Epithelial cell of proximal tubule (primary cell): Measurements from ENCODE around the gene CPVL. TPM values are rescaled to one million over a fixed set of nuclear protein-coding genes. Genes with fewer than 3 reads are reported as not detected.

ENCODE experiments used
- DNase-seq: peaks from one replicate; pipeline ENCODE4 v3.0.0-alpha.2; 2011; ENCODE audit warnings: low read depth
- H3K4me3 ChIP-seq: 2 replicates; pipeline ENCODE4 v1.5.1; 2011; ENCODE audit warnings: low read depth, mild to moderate bottlenecking, low read length
- CTCF ChIP-seq: conservative IDR thresholded peaks from 2 replicates; pipeline ENCODE4 v1.5.1; 2012; ENCODE audit warnings: low read depth, mild to moderate bottlenecking, low read length
- total RNA-seq: library from RNA; depleted of rRNA; stranded (reverse); fragments of >200 nt; gene quantifications from 2 replicates; pipeline ENCODE4 v1.2.3, GENCODE V29; 2015

The CPVL gene
- total RNA-seq, 1 donor from 2014 or later = 12.0 TPM

GRCh38 chr7:28993371-28993770, 153.0 kb downstream of the CPVL start:
- DNase-seq = no peak
- no peak overlapping the region for H3K4me3 ChIP-seq
- no peak for TF ChIP-seq CTCF

- DNase-seq = no peak
- TF ChIP-seq CTCF = no peak
- no peak overlapping the region for H3K4me3 ChIP-seq
Observed at GRCh38 chr7:28992798-28993197, 153.5 kb downstream of the CPVL start.

- no peak for TF ChIP-seq CTCF
- DNase-seq = no peak
Observed at GRCh38 chr7:28990200-28990960, 156.0 kb downstream of the CPVL start.

GRCh38 chr7:28989211-28989980, 156.9 kb downstream of the CPVL start:
- no peak for TF ChIP-seq CTCF
- H3K4me3 ChIP-seq = no peak overlapping the region
- no peak for DNase-seq

More at GRCh38 chr7:28990200-28990960, 156.0 kb downstream of the CPVL start:
- H3K4me3 ChIP-seq = no peak overlapping the region

GRCh38 chr7:28988810-28989209, 157.5 kb downstream of the CPVL start:
- TF ChIP-seq CTCF = no peak
- no peak for DNase-seq
- no peak overlapping the region for H3K4me3 ChIP-seq

- H3K4me3 ChIP-seq = no peak overlapping the region
- no peak for DNase-seq
- TF ChIP-seq CTCF = no peak
Observed at GRCh38 chr7:28988091-28988490, 158.2 kb downstream of the CPVL start.
